GM12874 (cell line): Measurements from ENCODE around the gene FAM53B.

Source experiments
- CTCF ChIP-seq: IDR thresholded peaks from 2 replicates; pipeline ENCODE4 v1.5.1; 2011; ENCODE audit warnings: low read depth, mild to moderate bottlenecking, control low read depth, low read length, moderate library complexity; ENCODE audit not compliant: insufficient read depth

The FAM53B gene

GRCh38 chr10:124641282-124642087 is 102.7 kb downstream of the FAM53B start:
- no peak for TF ChIP-seq CTCF

- no peak for TF ChIP-seq CTCF
Observed at GRCh38 chr10:124640538-124641231, 103.5 kb downstream of the FAM53B start.

GRCh38 chr10:124640056-124640455 is 104.1 kb downstream of the FAM53B start:
- no peak for TF ChIP-seq CTCF

- TF ChIP-seq CTCF: no peak
Observed at GRCh38 chr10:124639646-124640045, 104.5 kb downstream of the FAM53B start.

GRCh38 chr10:124639206-124639605 is 105.0 kb downstream of the FAM53B start:
- no peak for TF ChIP-seq CTCF

- TF ChIP-seq CTCF: no peak
Observed at GRCh38 chr10:124637746-124638145, 106.4 kb downstream of the FAM53B start.

- TF ChIP-seq CTCF: no peak
Observed at GRCh38 chr10:124637091-124637700, 107.0 kb downstream of the FAM53B start.
